DMS153 treated with DMSO at 0.1 percent for 48 hours (cell line): ENCODE results near the gene UPK3A.
A peak's percentile ranks its signal among the peaks of the same experiment; 100 is the strongest.

Source experiments
- DNase-seq: peaks from one replicate; lab custom pipeline; 2025; ENCODE audit not compliant: unreplicated experiment; lab: John Stamatoyannopoulos, UW

The UPK3A gene

DNA sequence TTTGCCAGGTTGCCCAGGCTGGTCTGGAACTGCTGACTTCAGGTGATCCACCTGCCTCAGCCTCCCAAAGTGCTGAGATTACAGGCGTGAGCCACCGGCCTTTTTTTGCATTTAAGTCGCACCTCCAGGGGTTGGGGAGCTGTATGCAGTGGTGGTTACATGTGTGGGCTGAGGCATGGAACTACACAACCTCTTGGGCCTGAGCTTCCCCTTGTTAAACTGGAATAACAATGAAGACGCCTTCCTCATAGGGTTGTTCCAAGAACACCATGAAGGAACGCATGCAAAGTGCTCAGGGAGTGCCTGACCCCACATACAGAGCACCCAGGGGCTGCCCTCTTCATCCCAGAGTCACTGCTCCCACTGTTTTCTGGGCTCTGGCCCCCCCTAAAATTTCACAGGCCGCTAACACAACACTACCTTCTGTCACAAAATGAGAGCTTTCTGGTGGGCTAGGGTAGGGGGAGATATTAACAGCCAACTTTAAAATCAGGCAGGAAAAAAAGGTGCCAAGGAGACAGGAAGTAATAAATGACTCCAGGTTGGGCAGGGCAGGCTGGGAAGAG lies 23.7 kb downstream of the UPK3A start:
- no peak for DNase-seq

DNA sequence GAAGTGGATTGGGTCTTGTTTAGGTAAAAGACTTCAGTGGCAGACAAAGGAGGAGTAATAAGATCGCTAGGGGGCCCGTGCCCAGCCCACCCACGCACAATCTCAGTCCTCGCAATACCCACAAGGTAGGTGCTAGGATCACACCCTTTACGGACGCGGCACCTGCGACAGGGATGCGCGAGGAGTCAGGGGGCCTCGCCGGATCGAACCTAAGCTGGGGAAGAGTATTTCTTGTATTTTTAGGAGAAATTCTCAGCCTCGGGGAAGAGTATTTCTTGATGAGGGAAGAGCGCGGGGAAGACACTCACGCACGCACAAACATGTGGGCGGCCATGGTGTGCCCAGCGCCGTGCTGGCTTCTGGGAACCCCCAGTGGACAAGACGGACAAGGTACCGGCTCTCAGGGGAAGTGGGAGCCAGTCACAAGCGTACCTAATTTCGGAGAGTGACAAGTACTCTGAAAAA lies 24.2 kb downstream of the UPK3A start:
- peak; percentile 13 for DNase-seq

- DNase-seq = peak; percentile 94
These were observed 24.9 kb downstream of the UPK3A start, which contains the start of gene FAM118A for GRCh38 chr22:45309422-45310227. TSS of gene FAM118A (plus strand) at chr22:45309934. CDS start at chr22:45322380, 12,446 bp downstream.

DNA sequence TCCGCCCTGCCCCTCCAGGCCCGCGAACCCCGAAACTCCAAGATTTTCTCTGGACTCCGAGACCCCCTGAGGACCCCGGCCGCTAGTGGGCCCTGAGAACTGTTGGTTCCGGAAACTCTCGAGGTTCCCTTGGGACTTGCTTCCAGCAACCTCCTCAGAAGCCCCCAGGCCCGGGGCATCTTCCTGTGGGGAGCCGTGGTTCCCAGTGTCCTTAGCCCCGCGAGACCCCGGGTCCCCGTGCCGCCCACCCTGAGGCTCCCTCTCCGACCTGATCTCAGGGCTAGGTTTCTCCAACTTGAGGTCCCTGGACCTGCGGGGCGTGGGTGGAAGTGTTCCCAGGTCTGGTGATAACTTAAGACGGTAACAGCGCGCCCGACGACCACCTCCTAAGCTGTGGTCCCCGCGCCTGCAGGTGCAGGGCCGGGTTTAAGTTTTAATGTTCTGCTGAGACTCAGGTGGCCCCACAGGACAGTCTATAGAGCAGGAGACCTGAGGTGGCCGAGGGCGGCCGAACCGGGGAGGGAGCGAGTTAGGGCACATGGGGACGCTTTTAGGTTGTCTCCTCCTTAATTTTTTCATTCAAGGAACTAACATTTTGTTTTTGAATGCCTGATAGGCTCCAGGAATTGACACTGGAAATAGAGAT lies 25.7 kb downstream of the UPK3A start:
- DNase-seq = no peak

DNA sequence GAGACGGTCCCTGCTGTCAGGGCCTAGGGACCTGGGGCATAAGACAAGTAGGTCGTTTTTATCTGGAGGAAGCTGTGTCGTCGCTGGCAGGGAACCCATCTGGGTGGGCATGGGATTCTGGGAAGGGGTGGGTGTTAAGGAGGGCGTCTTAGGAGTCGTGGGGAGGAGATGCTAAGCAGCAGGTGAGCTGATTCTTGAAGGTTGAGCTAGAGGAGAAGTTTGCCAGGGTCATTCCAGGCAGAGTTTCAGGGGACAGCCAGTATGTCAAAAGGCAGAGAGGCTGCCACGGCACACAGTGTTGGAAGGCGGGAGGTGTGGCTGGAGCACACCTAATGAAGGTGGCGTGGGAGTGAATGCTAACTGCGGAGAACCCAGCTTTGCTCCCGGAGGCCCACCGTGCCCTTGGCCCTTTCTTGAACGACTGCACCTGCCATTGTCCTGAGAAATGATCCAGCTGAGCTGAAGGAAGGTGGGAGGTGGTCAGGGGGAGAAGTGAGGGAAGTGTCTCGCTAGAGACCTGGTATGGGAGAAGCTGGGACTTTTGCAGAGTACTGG lies 26.3 kb downstream of the UPK3A start:
- DNase-seq = no peak

GRCh38 chr22:45312415-45312814 lies 27.7 kb downstream of the UPK3A start:
- DNase-seq = no peak

DNA sequence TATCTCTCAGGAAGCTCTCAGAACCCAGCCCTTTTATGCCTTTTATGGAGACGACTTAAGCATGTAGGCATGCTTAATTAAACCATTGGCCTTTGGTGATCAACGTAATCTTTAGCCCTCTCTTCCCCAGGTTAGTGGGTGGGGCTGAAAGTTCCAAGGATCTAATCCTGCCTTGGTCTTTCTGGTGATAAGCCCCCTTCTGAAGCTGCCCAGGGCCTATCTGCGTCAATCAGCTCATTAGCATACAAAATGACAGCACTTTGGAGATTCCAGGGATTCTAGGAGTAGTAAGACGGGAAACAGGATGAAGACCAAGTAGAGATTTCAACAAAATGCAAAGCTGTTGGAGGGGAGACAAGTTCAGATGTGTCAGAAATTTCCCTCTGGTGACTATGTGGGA lies 28.1 kb downstream of the UPK3A start:
- no peak for DNase-seq

DNA sequence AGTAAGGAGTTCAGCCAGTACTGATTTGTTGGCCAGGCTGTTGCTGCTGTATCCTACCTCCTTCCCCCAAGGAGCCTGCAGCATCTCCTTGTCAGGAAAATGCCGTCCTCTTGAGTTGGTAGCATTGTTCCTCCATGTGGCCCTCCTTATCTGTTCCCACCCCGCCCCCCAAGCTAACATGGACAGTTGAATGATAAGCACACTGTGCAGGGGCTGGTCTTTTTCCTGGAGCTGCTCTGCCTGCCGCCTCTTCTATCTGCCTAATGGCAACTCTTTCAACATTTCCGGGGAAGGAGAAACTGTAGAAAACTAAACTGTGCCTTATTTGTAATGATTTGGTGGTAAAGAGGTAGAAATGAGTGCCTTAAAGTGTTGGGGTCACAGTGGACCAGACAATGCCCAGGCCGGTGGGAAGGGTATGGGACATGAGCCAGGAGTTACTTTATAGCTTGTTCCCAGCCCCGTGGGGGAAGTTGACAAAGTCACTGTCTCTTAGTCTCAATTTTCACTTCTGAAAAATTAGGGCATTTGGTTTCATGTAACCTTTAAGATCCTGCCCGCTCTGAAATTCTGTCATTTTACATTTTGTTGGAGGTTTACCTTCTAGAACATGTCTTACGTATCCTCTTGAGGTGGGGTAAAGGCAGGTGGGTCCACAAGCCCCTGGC lies 29.4 kb downstream of the UPK3A start:
- no peak for DNase-seq

GRCh38 chr22:45314786-45315185 lies 30.0 kb downstream of the UPK3A start:
- no peak for DNase-seq

- DNase-seq = no peak
These were observed 32.2 kb downstream of the UPK3A start for GRCh38 chr22:45316796-45317526.

DNA sequence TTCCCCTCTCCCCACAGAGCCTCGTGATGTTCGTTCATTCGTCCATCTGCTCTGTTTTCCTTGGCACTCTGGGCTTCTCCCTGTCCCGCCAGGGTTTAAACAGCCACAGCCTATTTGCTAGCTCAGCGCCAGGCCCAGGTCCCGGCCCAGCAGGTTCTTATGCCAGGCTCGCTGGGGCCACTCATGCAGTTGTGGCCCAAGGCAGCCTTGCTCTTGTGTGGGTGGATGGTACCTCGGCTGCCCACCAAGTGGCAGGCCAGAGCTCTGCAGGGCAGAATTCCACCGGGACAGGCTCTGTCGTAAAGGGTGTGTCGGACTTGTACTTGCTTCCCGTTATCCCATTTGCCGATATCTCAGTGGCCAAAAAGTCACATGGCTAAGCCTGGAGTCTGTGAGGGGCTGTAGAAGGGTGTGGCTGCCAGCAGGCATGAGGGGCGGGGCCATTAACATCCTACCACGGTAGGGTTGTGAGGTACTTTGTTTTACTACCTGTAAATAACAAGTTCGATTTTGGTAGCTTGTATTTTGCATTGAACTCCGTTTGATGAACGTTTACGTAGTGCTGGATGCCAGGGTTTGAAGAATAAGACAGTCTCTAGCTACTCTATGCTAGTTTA lies 32.9 kb downstream of the UPK3A start:
- peak; percentile 37 for DNase-seq

DNA sequence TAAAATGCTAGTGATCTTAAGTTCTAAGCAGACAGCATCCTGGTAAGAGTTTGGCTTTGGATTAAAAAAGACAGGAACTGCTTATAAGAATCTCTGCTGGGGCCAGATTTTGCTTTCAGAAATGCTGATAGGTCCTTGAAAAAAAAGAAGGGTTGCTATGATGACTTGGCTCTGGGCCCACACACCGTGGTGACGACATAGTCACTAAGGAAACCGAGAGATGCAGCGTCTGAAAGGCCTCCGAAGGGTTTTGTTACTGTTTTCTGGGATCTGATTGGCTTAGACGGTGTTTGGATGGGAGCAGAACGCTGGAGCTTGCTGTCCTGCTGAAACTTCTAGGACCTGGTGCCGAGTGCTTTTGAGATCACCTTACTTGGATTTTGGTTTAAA lies 33.4 kb downstream of the UPK3A start:
- peak; percentile 78 for DNase-seq

DNA sequence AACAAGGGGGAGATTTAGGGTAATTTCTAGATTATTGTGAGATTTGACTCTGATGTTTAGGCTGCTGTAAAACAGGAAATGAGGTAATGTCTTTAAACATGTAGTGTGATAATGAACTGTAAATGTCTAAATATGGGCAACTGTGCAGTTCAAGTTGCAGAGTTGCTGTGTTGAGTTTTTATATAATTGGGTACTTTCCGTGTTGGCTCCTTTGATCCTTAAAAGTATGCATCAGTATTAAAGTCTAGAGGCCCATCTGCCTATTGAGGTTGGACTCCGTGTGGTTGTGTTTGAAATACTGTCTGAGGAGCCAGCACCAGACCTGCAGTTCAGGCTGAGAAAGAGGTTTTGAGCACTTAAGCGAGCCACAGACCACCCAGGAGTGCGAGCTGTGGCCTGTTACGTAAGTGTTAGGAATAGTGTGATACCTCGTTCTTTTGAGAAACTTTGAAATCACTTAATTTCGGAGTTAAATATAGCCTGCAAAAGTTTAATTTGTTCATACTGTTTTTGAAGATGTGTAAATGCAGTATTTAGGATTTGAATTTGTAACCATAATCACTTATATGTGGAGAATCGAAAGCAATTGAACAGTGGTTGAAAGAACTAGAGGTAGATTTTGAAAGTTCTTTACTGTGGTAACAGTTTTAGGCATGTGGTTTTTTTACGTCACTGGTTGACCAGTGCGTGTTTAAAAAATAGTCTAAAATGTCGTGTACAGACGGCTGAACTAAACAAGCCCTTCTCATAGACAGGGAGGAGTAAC lies 34.0 kb downstream of the UPK3A start:
- DNase-seq = no peak

DNA sequence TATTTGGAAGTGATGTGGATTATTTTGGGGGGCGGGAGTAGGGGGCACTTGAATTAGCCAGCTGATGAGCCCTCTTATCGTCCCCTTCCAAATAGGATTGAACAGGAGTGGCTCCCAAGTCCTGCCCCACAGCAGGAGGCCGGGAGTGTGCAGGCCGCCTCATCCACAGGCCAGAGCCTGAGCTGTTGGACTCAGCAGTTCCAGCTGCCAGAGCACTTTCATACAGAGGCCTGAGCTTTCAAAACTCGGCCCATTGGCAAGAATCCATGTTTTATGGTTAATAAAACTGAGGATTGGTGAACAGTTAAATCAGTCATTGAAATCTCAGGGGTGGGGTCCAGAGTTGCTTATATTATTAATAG lies 34.6 kb downstream of the UPK3A start:
- no peak for DNase-seq

DNA sequence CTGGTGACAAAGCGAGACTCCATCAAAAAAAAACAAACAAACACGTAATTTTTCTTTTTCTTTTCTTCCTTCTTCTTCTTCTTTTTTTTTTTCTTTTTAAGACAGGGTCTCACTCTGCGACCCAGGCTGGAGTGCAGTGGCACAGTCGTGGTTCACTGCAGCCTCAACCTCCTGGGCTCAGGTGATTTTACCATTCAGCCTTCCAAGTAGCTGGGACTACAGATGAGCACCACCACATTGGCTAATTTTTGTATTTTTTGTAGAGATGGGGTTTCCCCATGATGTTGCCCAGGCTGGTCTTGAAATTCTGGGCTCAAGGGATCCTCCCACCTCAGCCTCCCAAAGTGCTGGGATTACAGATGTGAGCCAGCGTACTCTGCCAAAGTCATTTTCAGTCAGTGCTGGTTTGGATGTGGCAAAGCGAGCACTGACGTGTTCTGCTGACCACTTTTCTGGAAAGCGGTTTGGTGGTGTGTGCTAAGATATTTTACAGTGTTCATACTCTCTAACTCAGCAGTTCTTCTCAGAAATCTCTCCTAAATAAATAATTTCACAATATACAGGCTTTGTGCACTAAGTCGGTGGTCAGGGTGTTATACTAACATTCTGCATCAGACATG lies 35.7 kb downstream of the UPK3A start:
- DNase-seq = no peak

- DNase-seq = no peak
These were observed 37.1 kb downstream of the UPK3A start for GRCh38 chr22:45321827-45322226.

DNA sequence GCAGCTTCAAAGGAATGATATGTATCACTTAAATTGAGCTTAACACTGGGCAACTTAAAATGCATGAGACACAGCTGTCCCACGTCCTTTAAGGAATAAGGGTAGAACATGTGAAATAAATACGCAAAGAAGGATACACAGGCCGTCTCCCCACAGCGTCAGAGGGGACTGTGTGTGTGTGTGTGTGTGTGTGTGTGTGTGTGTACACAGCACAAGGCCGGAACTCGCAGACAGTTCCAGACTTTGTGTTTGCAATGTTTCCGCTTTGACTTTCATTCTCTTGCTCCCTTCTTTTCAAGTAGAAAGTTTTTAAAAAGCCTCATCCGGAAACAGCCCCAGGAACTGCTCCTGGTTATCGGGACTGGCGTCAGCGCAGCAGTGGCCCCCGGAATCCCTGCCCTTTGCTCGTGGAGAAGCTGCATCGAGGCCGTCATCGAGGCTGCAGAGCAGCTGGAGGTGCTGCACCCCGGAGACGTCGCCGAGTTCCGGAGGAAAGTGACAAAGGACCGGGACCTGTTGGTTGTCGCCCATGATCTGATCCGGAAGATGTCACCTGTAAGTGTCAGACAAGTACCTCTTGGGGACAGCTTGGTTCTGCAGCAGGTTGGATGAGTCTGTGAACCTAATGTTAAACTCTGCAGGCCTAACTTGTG lies 38.2 kb downstream of the UPK3A start:
- DNase-seq = no peak

DNA sequence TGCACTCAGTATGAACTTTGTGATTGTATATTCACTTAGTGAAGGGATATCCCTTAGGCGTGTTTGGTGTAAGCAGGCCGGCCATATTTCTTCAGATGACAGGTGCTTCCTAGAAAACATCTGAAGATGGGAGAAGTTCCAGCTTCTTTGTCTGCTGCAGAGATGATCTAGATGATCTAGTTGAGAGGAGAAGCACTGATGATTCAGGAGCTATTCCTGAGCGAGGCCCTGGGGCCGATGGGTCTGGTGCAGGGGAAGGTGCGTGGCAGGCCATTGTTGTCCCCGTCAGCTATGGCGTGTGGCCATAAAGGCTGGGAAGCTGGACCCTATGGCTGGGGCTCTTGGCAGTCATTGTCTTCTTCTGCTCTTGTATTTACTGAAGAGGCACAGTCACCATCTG lies 38.9 kb downstream of the UPK3A start:
- no peak for DNase-seq

GRCh38 chr22:45324311-45324711 lies 39.6 kb downstream of the UPK3A start:
- no peak for DNase-seq
